Lower leg skin (tissue), 3 donors: ENCODE results near the gene SLC35D1.

ENCODE experiments used
- POLR2A ChIP-seq, 2 donors: fragments of 450-650 bp; IDR thresholded peaks; one replicate each; pipeline ENCODE4 v1.6.1; 2016 to 2017; ENCODE audit warnings: antibody characterized with exemption in 2 of 2, mild to moderate bottlenecking in 1 of 2, moderate library complexity in 1 of 2
- TF ChIP-seq, protein P1 (sequence below), 3 donors: fragments of 450-650 bp; IDR thresholded peaks; one replicate each; pipeline ENCODE4 v1.5.1; 2016; ENCODE audit warnings: antibody characterized with exemption in 3 of 3, mild to moderate bottlenecking in 3 of 3, moderate library complexity in 2 of 3

DNA sequence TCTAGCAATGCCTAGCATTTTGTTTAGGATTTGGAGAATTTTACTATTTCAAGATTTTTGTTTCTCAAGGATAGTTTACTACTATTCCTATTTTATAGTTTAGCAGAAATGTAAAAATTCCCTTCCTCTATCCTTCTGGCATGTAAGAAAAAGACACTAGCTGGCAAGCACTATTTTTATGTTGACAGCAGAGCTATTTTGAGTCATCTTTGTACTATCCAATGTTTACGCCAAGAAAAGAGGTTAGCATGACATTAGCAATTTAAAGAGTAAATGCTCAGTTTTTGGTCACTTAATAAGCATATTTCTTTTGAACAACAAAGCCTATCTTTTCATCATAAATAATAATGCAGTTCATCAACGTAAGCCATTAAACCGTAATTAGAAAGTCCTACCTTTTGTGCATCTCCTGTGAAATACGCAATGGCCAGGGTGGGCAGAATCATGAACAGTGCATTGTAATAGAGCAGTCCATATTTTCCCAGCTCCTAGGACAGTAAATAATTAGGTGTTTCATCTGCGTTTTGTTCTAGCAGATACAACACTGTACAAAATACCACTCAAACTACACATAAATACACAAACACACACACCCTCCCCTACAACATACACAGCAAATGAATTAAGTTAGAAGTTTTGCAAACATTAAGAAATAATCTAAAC lies 12.0 kb downstream of the SLC35D1 start:
- no peak for TF ChIP-seq POLR2A (IDR thresholded peaks at IDR 0.05)
- TF ChIP-seq, protein P1, sequence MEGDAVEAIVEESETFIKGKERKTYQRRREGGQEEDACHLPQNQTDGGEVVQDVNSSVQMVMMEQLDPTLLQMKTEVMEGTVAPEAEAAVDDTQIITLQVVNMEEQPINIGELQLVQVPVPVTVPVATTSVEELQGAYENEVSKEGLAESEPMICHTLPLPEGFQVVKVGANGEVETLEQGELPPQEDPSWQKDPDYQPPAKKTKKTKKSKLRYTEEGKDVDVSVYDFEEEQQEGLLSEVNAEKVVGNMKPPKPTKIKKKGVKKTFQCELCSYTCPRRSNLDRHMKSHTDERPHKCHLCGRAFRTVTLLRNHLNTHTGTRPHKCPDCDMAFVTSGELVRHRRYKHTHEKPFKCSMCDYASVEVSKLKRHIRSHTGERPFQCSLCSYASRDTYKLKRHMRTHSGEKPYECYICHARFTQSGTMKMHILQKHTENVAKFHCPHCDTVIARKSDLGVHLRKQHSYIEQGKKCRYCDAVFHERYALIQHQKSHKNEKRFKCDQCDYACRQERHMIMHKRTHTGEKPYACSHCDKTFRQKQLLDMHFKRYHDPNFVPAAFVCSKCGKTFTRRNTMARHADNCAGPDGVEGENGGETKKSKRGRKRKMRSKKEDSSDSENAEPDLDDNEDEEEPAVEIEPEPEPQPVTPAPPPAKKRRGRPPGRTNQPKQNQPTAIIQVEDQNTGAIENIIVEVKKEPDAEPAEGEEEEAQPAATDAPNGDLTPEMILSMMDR (IDR thresholded peaks at IDR 0.05), result no peak
